ENCODE data around the gene ACVR2A. TPM values are rescaled to one million over a fixed set of nuclear protein-coding genes. Genes with fewer than 3 reads are reported as not detected.

ACVR2A gene
- total and polyA plus RNA-seq, 9 of the 15 experiments (the other 6 are each of a cell fraction or from before 2014, with no cell fraction given) = 1.2 to 3.9 (median 2.4) TPM

GRCh38 chr2:147851244-147851930 lies 6.6 kb downstream of the ACVR2A start:
- no peak for FAIRE-seq
- Histone ChIP-seq H2AFZ (ENCODE audit: low read depth, low read length) (no peak overlapping the region), H3K9me1 (ENCODE audit: control insufficient read depth, insufficient read depth, low read length) (no peaks in the 10 kb centered on the region), H3K4me3 (no peak overlapping the region), H3K27ac (ENCODE audit: extremely low read depth, low read depth, low read length) (no peak overlapping the region), H3K27me3 (ENCODE audit: control insufficient read depth in 2 of 2, insufficient read depth in 2 of 2, low read length in 2 of 2) (no peaks in the 10 kb centered on the region), H3K36me3 (ENCODE audit: control insufficient read depth, insufficient read depth, low read length) (no peaks in the 10 kb centered on the region), H3K4me1 (replicated peaks in 1 of 2; ENCODE audit: control insufficient read depth in 2 of 2, insufficient read depth in 2 of 2, low read length in 2 of 2) (no peaks in the 10 kb centered on the region; a peak in 1 of 5 replicates), H3K9ac (ENCODE audit: insufficient read depth in 1 of 2, low read depth in 2 of 2, low read length in 2 of 2) (no peak overlapping the region), H4K20me1 (replicated peaks; ENCODE audit: control insufficient read depth, insufficient read depth, low read length) (0 out of 2 replicates have a peak, but pooled peaks cover 2% of the 10 kb centered on the region), H3K9me3 (replicated peaks; ENCODE audit: control insufficient read depth, insufficient read depth, low read depth, low read length) (no peaks in the 10 kb centered on the region), H3K4me2 (ENCODE audit: insufficient read depth, low read length) (no peak overlapping the region), H3K79me2 (ENCODE audit: control insufficient read depth, insufficient read depth, low read length) (no peaks in the 10 kb centered on the region)
- no TSS peak for BruUV-seq (replicated peaks)
- in situ Hi-C loops (cut with MboI) (no loop called here), intact Hi-C loops (cut with micrococcal nuclease) (no loop called here)
- WGBS (ENCODE audit: insufficient coverage, low coverage, missing lambda C conversion rate) = 6% methylated on average over 1 of the region's 1 CpG
- ChIA-PET POLR2A (no interaction called here), CTCF (ENCODE audit: low intra/inter-chr PET ratio) (no interaction called here)
- no peak for ATAC-seq
- no peak for DNase-seq (ENCODE audit: extremely low read depth in 1 of 4, low spot score in 3 of 4)
- TF ChIP-seq AFF4 (CRISPR knock-in tag; IDR thresholded peaks at IDR 0.05) (no peak), ATF1 (CRISPR knock-in tag; IDR thresholded peaks at IDR 0.05) (no peak), ATF1 (tag; IDR thresholded peaks at IDR 0.05) (no peak), GTF3C2 (IDR thresholded peaks at IDR 0.05; ENCODE audit: borderline replicate concordance, extremely low read depth, insufficient read length) (no peak), ZKSCAN1 (IDR thresholded peaks at IDR 0.05; ENCODE audit: low read depth, low read length) (no peak), STAT5A (IDR thresholded peaks at IDR 0.05; ENCODE audit: borderline replicate concordance, low read length) (no peak)
